HEK293 (cell line): ENCODE measurements around the gene ARMC12.

Experiments used
- CTCF ChIA-PET: fragments of 350-600 bp; formaldehyde crosslinking; extraction: SDS; loops from one replicate; lab custom pipeline; 2021; ENCODE audit warnings: antibody characterized with exemption; lab: Yijun Ruan, JAX
- POLR2A ChIA-PET: fragments of 300-600 bp; formaldehyde crosslinking; extraction: SDS; loops from one replicate; lab custom pipeline; 2020; ENCODE audit warnings: antibody characterized with exemption, inconsistent platforms; lab: Yijun Ruan, JAX
- H3K27ac ChIP-seq: fragments of 200-500 bp; sonication (Bioruptor generic); 2 replicates; pipeline ENCODE4 v1.5.1; 2014; ENCODE audit warnings: low read depth, low read length, control low read depth, inconsistent platforms; ENCODE audit errors: extremely low read depth
- H3K36me3 ChIP-seq, 2 experiments: fragments of 200-500 bp in 1 of 2; sonication (Bioruptor generic) in 1 of 2; 1 replicate in 1 of 2; 2 replicates in 1 of 2; pipeline ENCODE4 v1.5.1; 2014 to 2017; ENCODE audit warnings: inconsistent platforms in 2 of 2, low read length in 2 of 2; ENCODE audit not compliant: control insufficient read depth in 2 of 2, insufficient read depth in 1 of 2
- H3K4me1 ChIP-seq: fragments of 200-500 bp; sonication (Bioruptor generic); 2 replicates; pipeline ENCODE4 v1.5.1; 2014; ENCODE audit warnings: mild to moderate bottlenecking, low read length, inconsistent platforms; ENCODE audit not compliant: control insufficient read depth, insufficient read depth
- H3K4me3 ChIP-seq: 2 replicates; pipeline ENCODE4 v1.5.1; 2011; ENCODE audit warnings: low read depth, mild to moderate bottlenecking, control low read depth, low read length, moderate library complexity
- H3K9me3 ChIP-seq: fragments of 200-500 bp; sonication (Bioruptor generic); 2 replicates; pipeline ENCODE4 v1.5.1; 2014; ENCODE audit warnings: low read depth, low read length, inconsistent platforms; ENCODE audit not compliant: control insufficient read depth, insufficient read depth
- BCL11A ChIP-seq: fragments of 450-650 bp; formaldehyde crosslinking; IDR thresholded peaks from 2 replicates; pipeline ENCODE4 v1.5.1; 2016; ENCODE audit warnings: low read depth, missing biosample characterization, missing genetic modification characterization
- ELK4 ChIP-seq: IDR thresholded peaks from 2 replicates; pipeline ENCODE4 v1.6.1; 2011; ENCODE audit warnings: mild to moderate bottlenecking, low read depth, low read length, borderline replicate concordance
- GFI1B ChIP-seq: fragments of 450-650 bp; formaldehyde crosslinking; IDR thresholded peaks from 2 replicates; pipeline ENCODE4 v1.5.1; 2016; ENCODE audit warnings: missing biosample characterization, missing genetic modification characterization
- GLI4 ChIP-seq: fragments of 450-650 bp; formaldehyde crosslinking; IDR thresholded peaks from 2 replicates; pipeline ENCODE4 v1.5.1; 2016; ENCODE audit warnings: missing biosample characterization, missing genetic modification characterization
- GLIS1 ChIP-seq: fragments of 450-650 bp; formaldehyde crosslinking; IDR thresholded peaks from 2 replicates; pipeline ENCODE4 v1.5.1; 2016; ENCODE audit warnings: missing biosample characterization, missing genetic modification characterization
- SP3 ChIP-seq: fragments of 450-650 bp; formaldehyde crosslinking; IDR thresholded peaks from 2 replicates; pipeline ENCODE4 v1.5.1; 2016; ENCODE audit warnings: missing biosample characterization, missing genetic modification characterization
- TCF7L2 ChIP-seq: IDR thresholded peaks from 2 replicates; pipeline ENCODE4 v1.6.1; 2011; ENCODE audit warnings: low read depth, mild to moderate bottlenecking, inconsistent platforms, low read length, moderate library complexity, borderline replicate concordance
- YY1 ChIP-seq: fragments of 450-650 bp; formaldehyde crosslinking; IDR thresholded peaks from 2 replicates; pipeline ENCODE4 v1.5.1; 2018; ENCODE audit warnings: missing biosample characterization, missing genetic modification characterization
- ZBTB44 ChIP-seq: fragments of 450-650 bp; IDR thresholded peaks from 2 replicates; pipeline ENCODE4 v1.5.1; 2018; ENCODE audit warnings: missing biosample characterization, mild to moderate bottlenecking, missing genetic modification characterization
- ZBTB6 ChIP-seq: fragments of 450-650 bp; formaldehyde crosslinking; IDR thresholded peaks from 2 replicates; pipeline ENCODE4 v1.5.1; 2017; ENCODE audit warnings: missing biosample characterization, missing genetic modification characterization
- ZNF112 ChIP-seq: fragments of 450-650 bp; formaldehyde crosslinking; IDR thresholded peaks from 2 replicates; pipeline ENCODE4 v1.5.0; 2017; ENCODE audit warnings: missing biosample characterization, missing genetic modification characterization
- ZNF132 ChIP-seq: fragments of 450-650 bp; formaldehyde crosslinking; IDR thresholded peaks from 2 replicates; pipeline ENCODE4 v1.5.1; 2017; ENCODE audit warnings: missing biosample characterization, missing genetic modification characterization, borderline replicate concordance
- ZNF280D ChIP-seq: fragments of 450-650 bp; formaldehyde crosslinking; IDR thresholded peaks from 2 replicates; pipeline ENCODE4 v1.5.1; 2016; ENCODE audit warnings: missing biosample characterization, missing genetic modification characterization
- ZNF426 ChIP-seq: fragments of 450-650 bp; formaldehyde crosslinking; IDR thresholded peaks from 2 replicates; pipeline ENCODE4 v1.5.1; 2017; ENCODE audit warnings: missing biosample characterization, missing genetic modification characterization, mild to moderate bottlenecking, inconsistent platforms, moderate library complexity
- ZNF555 ChIP-seq: fragments of 450-650 bp; formaldehyde crosslinking; conservative IDR thresholded peaks from 2 replicates; pipeline ENCODE4 v1.5.1; 2017; ENCODE audit warnings: missing biosample characterization, mild to moderate bottlenecking, missing genetic modification characterization, inconsistent platforms
- ZNF561 ChIP-seq: fragments of 450-650 bp; IDR thresholded peaks from 2 replicates; pipeline ENCODE4 v1.5.1; 2018; ENCODE audit warnings: missing biosample characterization, missing genetic modification characterization, borderline replicate concordance
- ZNF654 ChIP-seq: fragments of 450-650 bp; formaldehyde crosslinking; IDR thresholded peaks from 2 replicates; pipeline ENCODE4 v1.5.1; 2016; ENCODE audit warnings: low read depth, missing biosample characterization, missing genetic modification characterization
- ZNF830 ChIP-seq: fragments of 450-650 bp; IDR thresholded peaks from 2 replicates; pipeline ENCODE4 v1.5.0; 2018; ENCODE audit warnings: missing biosample characterization, missing genetic modification characterization, low read depth, mild to moderate bottlenecking, moderate library complexity
- ZSCAN18 ChIP-seq: fragments of 450-650 bp; formaldehyde crosslinking; IDR thresholded peaks from 2 replicates; pipeline ENCODE4 v1.5.1; 2016; ENCODE audit warnings: missing biosample characterization, missing genetic modification characterization

The ARMC12 gene

GRCh38 chr6:35784200-35784599 is 47.4 kb downstream of the ARMC12 start:
- ChIA-PET CTCF (no interaction called here), POLR2A (no interaction called here)
- Histone ChIP-seq H3K4me1 (no peaks in the 10 kb centered on the region), H3K36me3 (no peaks in the 10 kb centered on the region), H3K27ac (no peak overlapping the region), H3K4me3 (no peak overlapping the region), H3K9me3 (no peaks in the 10 kb centered on the region)
- TF ChIP-seq ZNF426 (tag by site-specific recombination) (no peak), YY1 (tag by site-specific recombination) (no peak)

GRCh38 chr6:35786272-35786671 is 49.4 kb downstream of the ARMC12 start:
- Histone ChIP-seq H3K9me3 (no peaks in the 10 kb centered on the region), H3K4me1 (no peaks in the 10 kb centered on the region), H3K4me3 (no peak overlapping the region), H3K36me3 (no peaks in the 10 kb centered on the region), H3K27ac (no peak overlapping the region)
- ChIA-PET POLR2A (no interaction called here), CTCF (interaction anchor here (0.7 to 1.2 kb wide), 3 partner anchors 50 to 309 kb away, joined by 3 to 4 read pairs (median 4); partner anchors contain the start of gene ARMC12)
- TF ChIP-seq GLIS1 (no peak), ZNF654 (tag by site-specific recombination) (no peak), ZNF132 (tag by site-specific recombination) (no peak), ZNF555 (no peak), ZNF280D (tag by site-specific recombination) (no peak), TCF7L2 (no peak), GFI1B (tag by site-specific recombination) (no peak), GLI4 (tag by site-specific recombination) (no peak), ELK4 (no peak), ZBTB6 (tag by site-specific recombination) (no peak), ZBTB44 (no peak), BCL11A (tag by site-specific recombination) (no peak), ZNF112 (no peak), ZNF830 (no peak), ZNF561 (tag by site-specific recombination) (no peak), ZSCAN18 (no peak), SP3 (no peak)
